H9 (cell line): ENCODE data around the gene IPO9. TPM values are rescaled to one million over a fixed set of nuclear protein-coding genes. Genes with fewer than 3 reads are reported as not detected.

Experiments used
- DNase-seq: peaks from one replicate; pipeline ENCODE4 v3.0.0-alpha.2; 2017
- H2AFZ ChIP-seq: one replicate; pipeline ENCODE4 v1.6.1; 2013; ENCODE audit warnings: mild to moderate bottlenecking, low read length, control low read depth, moderate library complexity
- H2AK5ac ChIP-seq: 2 replicates; pipeline ENCODE4 v1.6.1; 2013; ENCODE audit warnings: low read length, control low read depth, mixed read lengths; ENCODE audit not compliant: insufficient read length
- H2BK120ac ChIP-seq: one replicate; pipeline ENCODE4 v1.6.1; 2013; ENCODE audit warnings: low read depth, mild to moderate bottlenecking, low read length, control low read depth, inconsistent platforms; ENCODE audit not compliant: poor library complexity, severe bottlenecking
- H2BK12ac ChIP-seq: 2 replicates; pipeline ENCODE4 v1.6.1; 2013; ENCODE audit warnings: low read length, control low read depth, mixed read lengths, low read depth; ENCODE audit not compliant: insufficient read length
- H2BK15ac ChIP-seq: 2 replicates; pipeline ENCODE4 v1.6.1; 2013; ENCODE audit warnings: low read depth, low read length, control low read depth
- H2BK20ac ChIP-seq: one replicate; pipeline ENCODE4 v1.6.1; 2013; ENCODE audit warnings: low read depth, mild to moderate bottlenecking, low read length, control low read depth, inconsistent platforms; ENCODE audit not compliant: poor library complexity, severe bottlenecking
- H2BK5ac ChIP-seq: 2 replicates; pipeline ENCODE4 v1.6.1; 2013; ENCODE audit warnings: low read length, control low read depth, mixed read lengths; ENCODE audit not compliant: insufficient read length
- H3K14ac ChIP-seq: 2 replicates; pipeline ENCODE4 v1.6.1; 2013; ENCODE audit warnings: low read length, control low read depth; ENCODE audit not compliant: insufficient read depth
- H3K18ac ChIP-seq: 2 replicates; pipeline ENCODE4 v1.6.1; 2013; ENCODE audit warnings: low read depth, mild to moderate bottlenecking, mixed read lengths, low read length, control low read depth; ENCODE audit not compliant: insufficient read length
- H3K23ac ChIP-seq: 2 replicates; pipeline ENCODE4 v1.6.1; 2013; ENCODE audit warnings: low read length, control low read depth, mixed read lengths, low read depth; ENCODE audit not compliant: insufficient read length
- H3K23me2 ChIP-seq: 2 replicates; pipeline ENCODE4 v1.6.1; 2013; ENCODE audit warnings: low read depth, mild to moderate bottlenecking, mixed read lengths, low read length, control low read depth; ENCODE audit not compliant: insufficient read length, poor library complexity, severe bottlenecking
- H3K27ac ChIP-seq: 2 replicates; pipeline ENCODE4 v1.5.1; 2013; ENCODE audit warnings: low read length, control low read depth, mixed read lengths, low read depth; ENCODE audit not compliant: insufficient read length
- H3K27me3 ChIP-seq: 2 replicates; pipeline ENCODE4 v1.6.1; 2013; ENCODE audit warnings: low read length, control low read depth, inconsistent platforms; ENCODE audit not compliant: insufficient read depth
- H3K4ac ChIP-seq: 2 replicates; pipeline ENCODE4 v1.6.1; 2013; ENCODE audit warnings: low read depth, mild to moderate bottlenecking, control low read depth, inconsistent platforms, low read length, moderate library complexity
- H3K4me1 ChIP-seq: 2 replicates; pipeline ENCODE4 v1.6.1; 2013; ENCODE audit warnings: low read length, control low read depth, inconsistent platforms; ENCODE audit not compliant: insufficient read depth
- H3K4me2 ChIP-seq: 2 replicates; pipeline ENCODE4 v1.6.1; 2013; ENCODE audit warnings: low read length, control low read depth, mixed read lengths; ENCODE audit not compliant: insufficient read length, insufficient read depth
- H3K56ac ChIP-seq: 2 replicates; pipeline ENCODE4 v1.6.1; 2013; ENCODE audit warnings: low read depth, mild to moderate bottlenecking, mixed read lengths, low read length, control low read depth; ENCODE audit not compliant: insufficient read length
- H3K79me1 ChIP-seq: 2 replicates; pipeline ENCODE4 v1.6.1; 2013; ENCODE audit warnings: low read depth, mild to moderate bottlenecking, moderate library complexity, low read length, control low read depth, inconsistent platforms; ENCODE audit not compliant: insufficient read depth, poor library complexity, severe bottlenecking
- H3K79me2 ChIP-seq: 2 replicates; pipeline ENCODE4 v1.6.1; 2013; ENCODE audit warnings: low read length, control low read depth, inconsistent platforms; ENCODE audit not compliant: insufficient read depth
- H3K9ac ChIP-seq: 2 replicates; pipeline ENCODE4 v1.6.1; 2013; ENCODE audit warnings: low read length, control low read depth, mixed read lengths; ENCODE audit not compliant: insufficient read length; ENCODE audit errors: extremely low read depth
- H3K9me3 ChIP-seq: one replicate; pipeline ENCODE4 v1.6.1; 2013; ENCODE audit warnings: low read depth, low read length, inconsistent platforms; ENCODE audit not compliant: control insufficient read depth
- H3T11ph ChIP-seq: one replicate; pipeline ENCODE4 v1.6.1; 2013; ENCODE audit warnings: mild to moderate bottlenecking, low read length, control low read depth, inconsistent platforms
- H4K20me1 ChIP-seq: one replicate; pipeline ENCODE4 v1.6.1; 2013; ENCODE audit not compliant: control insufficient read depth, insufficient read length, insufficient read depth
- H4K5ac ChIP-seq: 2 replicates; pipeline ENCODE4 v1.6.1; 2013; ENCODE audit warnings: low read depth, mild to moderate bottlenecking, mixed read lengths, low read length, control low read depth; ENCODE audit not compliant: insufficient read length
- H4K8ac ChIP-seq: replicated peaks from 2 replicates; pipeline ENCODE4 v1.6.1; 2013; ENCODE audit warnings: low read length, control low read depth, mixed read lengths, low read depth; ENCODE audit not compliant: insufficient read length
- H4K91ac ChIP-seq: 2 replicates; pipeline ENCODE4 v1.6.1; 2013; ENCODE audit warnings: low read depth, mild to moderate bottlenecking, moderate library complexity, mixed read lengths, low read length, control low read depth; ENCODE audit not compliant: insufficient read length
- H3K27ac Mint-ChIP-seq, 3 experiments: 2 replicates in 2 of 3; 3 replicates in 1 of 3; pipeline ENCODE4 v1.8.0; 2020 to 2021; ENCODE audit warnings: mixed read lengths in 3 of 3, mild to moderate bottlenecking in 1 of 3, moderate library complexity in 1 of 3
- H3K27me3 Mint-ChIP-seq: 2 replicates; pipeline ENCODE4 v1.8.0; 2021; ENCODE audit warnings: low read depth, mild to moderate bottlenecking, moderate library complexity, mixed read lengths
- H3K36me3 Mint-ChIP-seq, 3 experiments: 2 replicates in 2 of 3; 3 replicates in 1 of 3; pipeline ENCODE4 v1.8.0; 2020 to 2021; ENCODE audit warnings: low read depth in 3 of 3, mixed read lengths in 3 of 3; ENCODE audit not compliant: insufficient read depth in 1 of 3
- H3K4me1 Mint-ChIP-seq, 2 experiments: 2 replicates each; pipeline ENCODE4 v1.8.0; 2020; ENCODE audit warnings: mixed read lengths in 2 of 2
- H3K4me3 Mint-ChIP-seq, 2 experiments: 2 replicates in 1 of 2; 3 replicates in 1 of 2; pipeline ENCODE4 v1.8.0; 2020 to 2021; ENCODE audit warnings: mild to moderate bottlenecking in 2 of 2, mixed read lengths in 2 of 2, moderate library complexity in 1 of 2
- H3K9me3 Mint-ChIP-seq, 2 experiments: 2 replicates in 1 of 2; 3 replicates in 1 of 2; pipeline ENCODE4 v1.8.0; 2020; ENCODE audit warnings: mild to moderate bottlenecking in 2 of 2, mixed read lengths in 2 of 2, moderate library complexity in 1 of 2
- WGBS: extraction: QIAGEN DNeasy Blood & Tissue Kit; methylation state at CpG from one replicate; pipeline ENCODE4 v1.1.7; 2013; ENCODE audit warnings: missing lambda C conversion rate, low lambda C conversion rate, mixed read lengths; ENCODE audit not compliant: insufficient read length; ENCODE audit errors: extremely low coverage; 5-methylcytosine and 5-hydroxymethylcytosine counted together
- total RNA-seq: library from RNA; stranded (reverse); gene quantifications from 2 replicates; pipeline ENCODE4 v1.2.1, GENCODE V29; 2021
- TF ChIP-seq, protein P1 (sequence below): fragments of 200-600 bp; sonication (generic); conservative IDR thresholded peaks from 3 replicates; pipeline ENCODE4 v1.8.0; 2021; ENCODE audit warnings: antibody characterized with exemption, mild to moderate bottlenecking

IPO9 gene
- total RNA-seq, 1 experiment from 2014 or later = 104 TPM

DNA sequence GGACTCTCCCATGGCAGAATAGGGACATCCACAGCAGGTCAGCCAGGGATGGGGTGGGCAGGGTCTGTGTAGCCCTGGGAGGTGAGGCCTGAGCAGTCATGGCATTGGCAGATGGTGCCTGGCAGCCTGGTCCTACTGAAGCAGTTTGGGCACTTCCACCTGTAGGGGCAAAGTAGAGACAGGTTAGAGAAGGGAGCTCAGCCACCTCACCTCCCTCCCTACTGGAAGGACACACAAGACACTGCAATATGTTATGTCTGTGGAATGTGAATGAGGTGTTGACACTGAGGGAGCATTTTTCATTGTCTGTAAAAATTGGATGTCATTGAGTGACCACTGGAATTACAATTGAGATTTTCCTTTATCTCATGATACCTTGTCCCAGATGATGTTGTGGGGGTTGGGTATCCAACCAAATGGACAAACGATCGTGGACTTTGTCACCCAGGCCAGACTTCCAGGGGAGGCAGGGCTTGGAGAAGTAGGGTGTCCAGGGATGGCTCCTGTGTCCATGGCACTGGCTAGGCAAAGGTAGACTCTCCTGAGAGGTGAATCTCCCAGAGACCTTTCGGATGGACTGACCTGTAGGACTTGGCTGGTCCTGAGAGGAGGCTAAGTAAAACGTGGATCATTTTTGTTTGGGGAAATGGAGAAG, 69.4 kb downstream of the IPO9 start:
- no peaks in the 10 kb centered on the region for H3K9me3 Mint-ChIP-seq
- Histone ChIP-seq H4K91ac (no peak overlapping the region), H3K27ac (no peak overlapping the region), H3K79me1 (no peaks in the 10 kb centered on the region), H4K20me1 (no peaks in the 10 kb centered on the region), H3K4ac (no peak overlapping the region), H3K9ac (no peak overlapping the region), H3K23me2 (no peaks in the 10 kb centered on the region), H3K27me3 (no peaks in the 10 kb centered on the region; the same call in 1 of the 2 replicates), H3K9me3 (no peaks in the 10 kb centered on the region), H3T11ph (no peak overlapping the region), H4K8ac (no peak overlapping the region), H3K14ac (no peak overlapping the region), H3K18ac (no peak overlapping the region), H2BK20ac (no peak overlapping the region), H3K23ac (no peak overlapping the region), H3K4me2 (no peak overlapping the region), H2AK5ac (no peak overlapping the region), H2BK12ac (no peak overlapping the region), H3K4me1 (peaks cover 5% of the 10 kb centered on the region; the same call in 1 of the 2 replicates), H2BK5ac (no peak overlapping the region), H3K79me2 (no peaks in the 10 kb centered on the region), H4K5ac (no peak overlapping the region), H2BK120ac (no peak overlapping the region), H2BK15ac (no peak overlapping the region), H2AFZ (no peak overlapping the region), H3K56ac (no peak overlapping the region)
- H3K36me3 Mint-ChIP-seq = 0 out of 7 replicates have a peak, but pooled peaks cover 0 to 1% (median 0%) of the 10 kb centered on the region in 3 experiments
- H3K27me3 Mint-ChIP-seq = no peaks in the 10 kb centered on the region; the same call in none of the 2 replicates
- peaks cover 22 to 30% of the 10 kb centered on the region in 2 experiments for H3K4me1 Mint-ChIP-seq
- peak overlapping the region in 1 of 3 experiments; percentile 2; a peak in 1 of 7 replicates for H3K27ac Mint-ChIP-seq
- no peak for DNase-seq
- TF ChIP-seq, protein P1, sequence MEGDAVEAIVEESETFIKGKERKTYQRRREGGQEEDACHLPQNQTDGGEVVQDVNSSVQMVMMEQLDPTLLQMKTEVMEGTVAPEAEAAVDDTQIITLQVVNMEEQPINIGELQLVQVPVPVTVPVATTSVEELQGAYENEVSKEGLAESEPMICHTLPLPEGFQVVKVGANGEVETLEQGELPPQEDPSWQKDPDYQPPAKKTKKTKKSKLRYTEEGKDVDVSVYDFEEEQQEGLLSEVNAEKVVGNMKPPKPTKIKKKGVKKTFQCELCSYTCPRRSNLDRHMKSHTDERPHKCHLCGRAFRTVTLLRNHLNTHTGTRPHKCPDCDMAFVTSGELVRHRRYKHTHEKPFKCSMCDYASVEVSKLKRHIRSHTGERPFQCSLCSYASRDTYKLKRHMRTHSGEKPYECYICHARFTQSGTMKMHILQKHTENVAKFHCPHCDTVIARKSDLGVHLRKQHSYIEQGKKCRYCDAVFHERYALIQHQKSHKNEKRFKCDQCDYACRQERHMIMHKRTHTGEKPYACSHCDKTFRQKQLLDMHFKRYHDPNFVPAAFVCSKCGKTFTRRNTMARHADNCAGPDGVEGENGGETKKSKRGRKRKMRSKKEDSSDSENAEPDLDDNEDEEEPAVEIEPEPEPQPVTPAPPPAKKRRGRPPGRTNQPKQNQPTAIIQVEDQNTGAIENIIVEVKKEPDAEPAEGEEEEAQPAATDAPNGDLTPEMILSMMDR = no peak
- H3K4me3 Mint-ChIP-seq = no peak overlapping the region
- WGBS = no CpG with 5 or more reads among the region's 4 CpGs
